Measurements from ENCODE around the gene ARTN.

Gene ARTN

GRCh38 chr1:43986712-43987111 lies 53.1 kb downstream of the ARTN start:
- no peak for DNase-seq (ENCODE audit: low read depth)
